ENCODE data around the gene CYP27C1. TPM values are rescaled to one million over a fixed set of nuclear protein-coding genes. Genes with fewer than 3 reads are reported as not detected.
A peak's percentile ranks its signal among the peaks of the same experiment; 100 is the strongest.

Gene CYP27C1
- total and polyA plus RNA-seq, 7 donors: 0.27 to 0.83 (median 0.58) TPM; not detected in 1

DNA sequence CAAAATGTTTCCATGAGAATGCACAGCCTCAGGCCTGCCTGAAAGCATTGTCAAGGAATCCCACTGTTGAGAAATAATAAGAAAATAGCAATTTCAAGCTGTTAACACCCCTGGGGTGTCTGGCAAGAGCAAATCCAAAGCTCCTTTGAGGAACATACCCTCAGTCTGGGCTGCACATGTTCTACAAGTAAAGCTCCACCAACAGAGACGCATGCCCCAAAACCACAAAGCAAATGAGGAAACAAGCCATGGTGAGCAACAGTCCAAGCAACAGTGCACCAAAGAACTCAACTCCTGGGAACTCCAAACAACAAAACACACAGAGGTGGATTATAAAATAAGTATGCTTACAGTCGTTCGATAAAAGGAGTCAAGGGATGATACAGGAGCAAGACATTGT is 40.3 kb downstream of the CYP27C1 start:
- Histone ChIP-seq H3K27ac (no peak overlapping the region), H3K9me3 (no peaks in the 10 kb centered on the region), H3K36me3 (no peaks in the 10 kb centered on the region), H3K4me1 (peaks cover 0 to 38% (median 34%) of the 10 kb centered on the region in 4 donors), H3K4me3 (no peak overlapping the region), H3K27me3 (no peaks in the 10 kb centered on the region)
- intact Hi-C loops (cut with DNase I): no loop called here
- no peak for TF ChIP-seq POLR2AphosphoS5 (IDR thresholded peaks at IDR 0.05)
- TF ChIP-seq, protein P1, sequence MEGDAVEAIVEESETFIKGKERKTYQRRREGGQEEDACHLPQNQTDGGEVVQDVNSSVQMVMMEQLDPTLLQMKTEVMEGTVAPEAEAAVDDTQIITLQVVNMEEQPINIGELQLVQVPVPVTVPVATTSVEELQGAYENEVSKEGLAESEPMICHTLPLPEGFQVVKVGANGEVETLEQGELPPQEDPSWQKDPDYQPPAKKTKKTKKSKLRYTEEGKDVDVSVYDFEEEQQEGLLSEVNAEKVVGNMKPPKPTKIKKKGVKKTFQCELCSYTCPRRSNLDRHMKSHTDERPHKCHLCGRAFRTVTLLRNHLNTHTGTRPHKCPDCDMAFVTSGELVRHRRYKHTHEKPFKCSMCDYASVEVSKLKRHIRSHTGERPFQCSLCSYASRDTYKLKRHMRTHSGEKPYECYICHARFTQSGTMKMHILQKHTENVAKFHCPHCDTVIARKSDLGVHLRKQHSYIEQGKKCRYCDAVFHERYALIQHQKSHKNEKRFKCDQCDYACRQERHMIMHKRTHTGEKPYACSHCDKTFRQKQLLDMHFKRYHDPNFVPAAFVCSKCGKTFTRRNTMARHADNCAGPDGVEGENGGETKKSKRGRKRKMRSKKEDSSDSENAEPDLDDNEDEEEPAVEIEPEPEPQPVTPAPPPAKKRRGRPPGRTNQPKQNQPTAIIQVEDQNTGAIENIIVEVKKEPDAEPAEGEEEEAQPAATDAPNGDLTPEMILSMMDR (IDR thresholded peaks at IDR 0.05): no peak
- no peak for TF ChIP-seq EP300 (IDR thresholded peaks at IDR 0.05)
- TF ChIP-seq POLR2A (IDR thresholded peaks at IDR 0.05): no peak
- DNase-seq: peak; percentile 36
- whole genome bisulfite sequencing, 2 donors: 69 to 74% methylated on average over 3 of the region's 3 CpGs

DNA sequence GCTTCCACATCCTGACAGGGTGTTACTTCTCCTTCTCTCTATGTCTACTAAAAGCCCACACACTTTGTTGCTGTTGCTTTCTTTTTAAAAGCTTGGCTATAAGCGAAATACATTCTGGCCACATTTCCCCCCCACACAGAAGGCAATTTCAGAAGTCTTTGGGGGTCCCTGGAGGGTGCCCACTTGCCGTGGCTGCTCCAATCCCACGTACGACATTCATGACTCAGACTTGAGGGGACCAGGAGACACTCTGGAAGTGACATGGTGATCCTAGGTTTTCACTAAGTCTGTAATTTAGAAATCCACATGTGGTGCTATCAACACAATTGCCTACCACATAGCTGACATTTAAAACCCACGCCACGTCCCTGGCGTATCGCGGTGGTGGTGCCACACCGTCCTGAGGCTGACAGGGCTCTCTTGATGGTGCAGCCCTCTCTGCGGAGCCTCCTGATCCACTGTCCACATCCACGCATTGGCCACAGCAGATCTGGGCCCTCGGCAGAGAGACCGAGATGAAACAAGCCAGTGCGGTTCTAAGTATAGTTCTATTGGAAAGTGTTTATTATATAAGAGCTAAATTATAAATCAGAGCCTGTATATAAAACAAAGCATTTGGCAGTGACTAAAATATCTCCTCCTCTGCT is 42.4 kb downstream of the CYP27C1 start:
- intact Hi-C loops (cut with DNase I): no loop called here
- Histone ChIP-seq H3K36me3 (no peaks in the 10 kb centered on the region), H3K27ac (peak overlapping the region; percentile 51 to 87 (median 85)), H3K4me3 (no peak overlapping the region), H3K9me3 (no peaks in the 10 kb centered on the region), H3K27me3 (no peaks in the 10 kb centered on the region), H3K4me1 (peaks cover 0 to 46% (median 40%) of the 10 kb centered on the region in 4 donors)
- TF ChIP-seq, protein P1 (IDR thresholded peaks at IDR 0.05): no peak
- TF ChIP-seq POLR2A (IDR thresholded peaks at IDR 0.05) (no peak), POLR2AphosphoS5 (IDR thresholded peaks at IDR 0.05) (peak; percentile 56 to 70 (median 62)), EP300 (IDR thresholded peaks at IDR 0.05) (peak; percentile 19 to 70 (median 34))
- 89 to 93% methylated on average over 15 of the region's 15 CpGs for WGBS, 2 donors
- peak; percentile 73 for DNase-seq

DNA sequence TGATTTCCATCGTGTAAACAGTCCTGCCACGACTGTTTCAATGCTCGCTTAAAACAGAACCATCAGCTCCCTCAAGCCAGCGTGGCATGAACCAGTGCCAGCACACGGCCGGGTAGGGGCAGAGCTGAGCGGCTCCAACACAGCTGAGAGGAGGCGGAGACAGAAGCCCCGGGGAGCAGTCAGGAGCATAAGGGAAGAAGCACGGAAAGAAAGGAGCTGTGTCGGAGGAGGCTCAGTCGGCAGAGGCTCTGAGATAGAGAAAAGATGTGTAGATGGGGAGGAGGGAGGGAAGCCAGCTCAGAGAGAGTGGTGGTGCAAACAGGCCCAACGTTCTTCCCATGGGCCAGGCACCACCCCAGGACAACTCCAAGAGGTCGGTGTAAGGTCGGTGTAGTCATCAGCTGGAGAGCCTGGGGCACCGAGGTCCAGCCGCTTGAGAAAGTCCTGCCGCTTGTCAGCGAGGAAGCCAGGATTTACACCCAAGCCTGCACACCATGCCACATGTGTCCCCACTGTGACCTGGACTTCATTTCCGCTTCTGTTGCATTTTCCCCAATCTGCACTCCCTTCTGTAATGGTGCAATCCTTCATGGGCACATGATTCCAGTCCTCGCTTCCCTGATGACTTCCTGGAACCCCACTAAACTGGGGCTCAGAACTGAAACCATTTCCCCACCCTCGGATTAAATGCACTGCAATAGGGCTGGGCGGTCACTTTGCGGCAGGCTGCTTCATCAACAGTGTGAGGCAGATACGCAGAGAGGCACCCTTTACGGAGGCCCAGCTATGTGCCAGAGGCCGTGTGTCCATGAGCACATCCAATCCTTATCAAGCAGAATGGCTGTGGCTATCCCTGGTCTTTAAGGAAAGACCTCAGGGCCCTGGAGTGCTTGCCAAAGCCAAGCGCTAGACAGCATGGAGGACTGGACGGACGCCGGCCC is 43.5 kb downstream of the CYP27C1 start:
- Histone ChIP-seq H3K27me3 (no peaks in the 10 kb centered on the region), H3K27ac (peak overlapping the region; percentile 67 to 87 (median 85)), H3K4me3 (peak overlapping the region in 3 of 4 donors; percentile 13 to 24 (median 19)), H3K36me3 (no peaks in the 10 kb centered on the region), H3K9me3 (no peaks in the 10 kb centered on the region), H3K4me1 (peaks cover 0 to 46% (median 40%) of the 10 kb centered on the region in 4 donors)
- DNase-seq: peak; percentile 89
- intact Hi-C loops (cut with DNase I): loop anchor here (1.0 kb wide), 2 partner anchors 43 to 232 kb away; no protein-coding TSS in a partner anchor
- 77 to 80% methylated on average over 31 of the region's 31 CpGs for WGBS, 2 donors
- TF ChIP-seq, protein P1 (IDR thresholded peaks at IDR 0.05): no peak
- TF ChIP-seq POLR2A (IDR thresholded peaks at IDR 0.05): no peak
- peak; percentile 38 to 77 (median 48) for TF ChIP-seq POLR2AphosphoS5 (IDR thresholded peaks at IDR 0.05)
- peak in 1 of 4 donors; percentile 40 for TF ChIP-seq EP300 (IDR thresholded peaks at IDR 0.05)

DNA sequence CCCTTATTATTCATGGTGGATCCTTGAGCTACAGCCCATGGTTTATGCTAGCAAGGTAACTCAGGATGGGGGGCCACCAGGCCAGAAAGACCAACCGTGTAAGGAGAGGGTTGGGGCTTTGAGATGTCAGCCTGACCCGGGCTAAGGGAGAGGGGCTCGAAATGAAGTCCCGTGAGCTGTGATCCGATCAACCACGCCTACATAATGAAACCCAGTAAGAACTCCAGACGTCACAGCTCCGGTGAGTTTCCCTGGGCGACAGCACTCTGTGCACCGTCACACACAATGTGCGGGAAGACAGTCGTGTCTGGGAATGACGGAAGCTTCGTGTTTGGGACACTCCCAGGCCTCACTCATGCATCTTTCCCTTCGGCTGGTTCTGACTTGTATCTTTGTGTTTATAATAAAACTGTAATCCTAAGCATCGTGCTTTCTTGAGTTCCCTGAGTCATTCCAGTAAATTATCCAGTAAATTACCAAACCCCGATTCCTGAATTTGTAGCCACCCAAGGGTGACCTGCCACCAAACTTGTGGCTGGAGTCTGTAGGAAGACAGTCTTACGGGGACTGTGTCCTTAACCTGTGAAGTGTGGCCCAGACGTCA is 44.2 kb downstream of the CYP27C1 start:
- intact Hi-C loops (cut with DNase I): loop anchor here (1.0 to 2.0 kb wide), 5 partner anchors 43 to 232 kb away; partner anchors contain the start of genes BIN1 and ERCC3
- peak overlapping the region; percentile 67 to 87 (median 85) for H3K27ac ChIP-seq
- peak; percentile 92 for DNase-seq

More for the DNA sequence above, 44.2 kb downstream of the CYP27C1 start:
- H3K9me3 ChIP-seq: no peaks in the 10 kb centered on the region
- no peaks in the 10 kb centered on the region for H3K27me3 ChIP-seq
- peak overlapping the region in 3 of 4 donors; percentile 13 to 24 (median 19) for H3K4me3 ChIP-seq
- WGBS, 2 donors: 82 to 84% methylated on average over 19 of the region's 19 CpGs
- H3K36me3 ChIP-seq: no peaks in the 10 kb centered on the region
- TF ChIP-seq POLR2A (IDR thresholded peaks at IDR 0.05) (no peak), POLR2AphosphoS5 (IDR thresholded peaks at IDR 0.05) (peak; percentile 60 to 85 (median 64)), EP300 (IDR thresholded peaks at IDR 0.05) (peak in 3 of 4 donors; percentile 74 to 93 (median 91))
- peaks cover 0 to 46% (median 40%) of the 10 kb centered on the region in 4 donors for H3K4me1 ChIP-seq
